HG03520 (cell line): Measurements from ENCODE around the gene ADAMTS7.
A peak's percentile ranks its signal among the peaks of the same experiment; 100 is the strongest.
"Not testable (repeated sequence)": the region's sequence is repeated elsewhere in the genome, so short reads cannot be mapped to it uniquely, and the experiment has no call there.

Experiments used
- ATAC-seq: cut with Tn5 transposase; IDR thresholded peaks from one replicate; pipeline ENCODE4 v1.9.1; 2021; ENCODE audit warnings: mild to moderate bottlenecking, moderate library complexity; ENCODE audit not compliant: unreplicated experiment

The ADAMTS7 gene

GRCh38 chr15:78755900-78756591, 55.2 kb downstream of the ADAMTS7 start:
- not testable (repeated sequence) for ATAC-seq

- not testable (repeated sequence) for ATAC-seq
These were observed 56.5 kb downstream of the ADAMTS7 start for GRCh38 chr15:78754637-78755280.

- ATAC-seq = not testable (repeated sequence)
These were observed 57.3 kb downstream of the ADAMTS7 start for GRCh38 chr15:78753751-78754535.

GRCh38 chr15:78753359-78753659, 58.0 kb downstream of the ADAMTS7 start:
- ATAC-seq = not testable (repeated sequence)

GRCh38 chr15:78752492-78753358, 58.5 kb downstream of the ADAMTS7 start:
- no peak for ATAC-seq

GRCh38 chr15:78751602-78751979, 59.7 kb downstream of the ADAMTS7 start:
- no peak for ATAC-seq

GRCh38 chr15:78750974-78751601, 60.2 kb downstream of the ADAMTS7 start:
- peak; percentile 89 for ATAC-seq

- no peak for ATAC-seq
These were observed 60.7 kb downstream of the ADAMTS7 start for GRCh38 chr15:78750566-78750965.

- no peak for ATAC-seq
These were observed 61.4 kb downstream of the ADAMTS7 start for GRCh38 chr15:78749831-78750230.

- ATAC-seq = not testable (repeated sequence)
These were observed 63.4 kb downstream of the ADAMTS7 start for GRCh38 chr15:78747877-78748276.

GRCh38 chr15:78741674-78742073, 69.6 kb downstream of the ADAMTS7 start:
- not testable (repeated sequence) for ATAC-seq

- no peak for ATAC-seq
These were observed 70.4 kb downstream of the ADAMTS7 start for GRCh38 chr15:78740904-78741274.

GRCh38 chr15:78739996-78740903, 71.0 kb downstream of the ADAMTS7 start:
- ATAC-seq = no peak

- no peak for ATAC-seq
These were observed 72.1 kb downstream of the ADAMTS7 start for GRCh38 chr15:78739206-78739605.

GRCh38 chr15:78737931-78738558, 73.2 kb downstream of the ADAMTS7 start:
- not testable (repeated sequence) for ATAC-seq

- no peak for ATAC-seq
These were observed 74.0 kb downstream of the ADAMTS7 start for GRCh38 chr15:78737187-78737820.

GRCh38 chr15:78736286-78736685, 75.0 kb downstream of the ADAMTS7 start:
- ATAC-seq = not testable (repeated sequence)

GRCh38 chr15:78734451-78735064, 76.7 kb downstream of the ADAMTS7 start:
- ATAC-seq = no peak
